Loucy (cell line): Measurements from ENCODE around the gene WNT3.
"Not testable (repeated sequence)": the region's sequence is repeated elsewhere in the genome, so short reads cannot be mapped to it uniquely, and the experiment has no call there.

Source experiments
- H2AFZ ChIP-seq: fragments of 200-600 bp; sonication (generic); 2 replicates; pipeline ENCODE4 v1.6.0; 2016; ENCODE audit warnings: antibody characterized with exemption, mild to moderate bottlenecking, low read length, moderate library complexity
- H3F3A ChIP-seq: fragments of 200-600 bp; 2 replicates; pipeline ENCODE4 v1.6.0; 2016; ENCODE audit warnings: antibody characterized with exemption, low read depth, mild to moderate bottlenecking
- H3K27me3 ChIP-seq: fragments of 200-600 bp; sonication (generic); 2 replicates; pipeline ENCODE4 v1.6.1; 2014; ENCODE audit warnings: low read length, mild to moderate bottlenecking; ENCODE audit not compliant: insufficient read depth, poor library complexity, severe bottlenecking
- H3K36me3 ChIP-seq: fragments of 200-600 bp; sonication (generic); 2 replicates; pipeline ENCODE4 v1.6.1; 2016; ENCODE audit warnings: low read length; ENCODE audit not compliant: insufficient read depth
- H3K4me1 ChIP-seq: fragments of 200-600 bp; sonication (generic); 2 replicates; pipeline ENCODE4 v1.5.1; 2014; ENCODE audit warnings: low read length, mild to moderate bottlenecking; ENCODE audit not compliant: insufficient read depth, poor library complexity, severe bottlenecking
- H3K4me2 ChIP-seq: fragments of 200-600 bp; sonication (generic); 2 replicates; pipeline ENCODE4 v1.6.0; 2014; ENCODE audit warnings: antibody characterized with exemption, low read length, low read depth, mild to moderate bottlenecking; ENCODE audit not compliant: poor library complexity, severe bottlenecking
- H3K4me3 ChIP-seq: fragments of 200-600 bp; sonication (generic); 2 replicates; pipeline ENCODE4 v1.5.1; 2014; ENCODE audit warnings: low read length, mild to moderate bottlenecking, mixed read lengths; ENCODE audit not compliant: poor library complexity, severe bottlenecking
- H3K79me2 ChIP-seq: fragments of 200-600 bp; sonication (generic); 2 replicates; pipeline ENCODE4 v1.6.1; 2014; ENCODE audit warnings: low read length; ENCODE audit not compliant: insufficient read depth
- H3K9ac ChIP-seq: fragments of 200-600 bp; sonication (generic); 2 replicates; pipeline ENCODE4 v1.6.0; 2014; ENCODE audit warnings: mild to moderate bottlenecking, low read depth, low read length, moderate library complexity; ENCODE audit not compliant: poor library complexity, severe bottlenecking
- H3K9me2 ChIP-seq: fragments of 200-600 bp; sonication (generic); replicated peaks from 2 replicates; pipeline ENCODE4 v1.6.1; 2016; ENCODE audit warnings: low read depth, low read length, mixed read lengths
- H3K9me3 ChIP-seq: fragments of 200-600 bp; sonication (generic); 2 replicates; pipeline ENCODE4 v1.6.1; 2014; ENCODE audit warnings: mild to moderate bottlenecking, antibody characterized with exemption, low read length, low read depth; ENCODE audit not compliant: insufficient read depth
- H4K20me1 ChIP-seq: fragments of 200-600 bp; sonication (generic); 2 replicates; pipeline ENCODE4 v1.6.0; 2014; ENCODE audit warnings: antibody characterized with exemption, low read length, mild to moderate bottlenecking; ENCODE audit not compliant: insufficient read depth, poor library complexity, severe bottlenecking
- EZH2phosphoT487 ChIP-seq: fragments of 200-600 bp; IDR thresholded peaks from 2 replicates; pipeline ENCODE4 v1.6.1; 2018; ENCODE audit warnings: antibody characterized with exemption, mild to moderate bottlenecking, moderate library complexity, borderline replicate concordance
- TF ChIP-seq, protein P1 (sequence below): fragments of 200-600 bp; sonication (generic); conservative IDR thresholded peaks from 2 replicates; pipeline ENCODE4 v1.5.1; 2014; ENCODE audit warnings: mild to moderate bottlenecking, antibody characterized with exemption, low read length

Gene WNT3

DNA sequence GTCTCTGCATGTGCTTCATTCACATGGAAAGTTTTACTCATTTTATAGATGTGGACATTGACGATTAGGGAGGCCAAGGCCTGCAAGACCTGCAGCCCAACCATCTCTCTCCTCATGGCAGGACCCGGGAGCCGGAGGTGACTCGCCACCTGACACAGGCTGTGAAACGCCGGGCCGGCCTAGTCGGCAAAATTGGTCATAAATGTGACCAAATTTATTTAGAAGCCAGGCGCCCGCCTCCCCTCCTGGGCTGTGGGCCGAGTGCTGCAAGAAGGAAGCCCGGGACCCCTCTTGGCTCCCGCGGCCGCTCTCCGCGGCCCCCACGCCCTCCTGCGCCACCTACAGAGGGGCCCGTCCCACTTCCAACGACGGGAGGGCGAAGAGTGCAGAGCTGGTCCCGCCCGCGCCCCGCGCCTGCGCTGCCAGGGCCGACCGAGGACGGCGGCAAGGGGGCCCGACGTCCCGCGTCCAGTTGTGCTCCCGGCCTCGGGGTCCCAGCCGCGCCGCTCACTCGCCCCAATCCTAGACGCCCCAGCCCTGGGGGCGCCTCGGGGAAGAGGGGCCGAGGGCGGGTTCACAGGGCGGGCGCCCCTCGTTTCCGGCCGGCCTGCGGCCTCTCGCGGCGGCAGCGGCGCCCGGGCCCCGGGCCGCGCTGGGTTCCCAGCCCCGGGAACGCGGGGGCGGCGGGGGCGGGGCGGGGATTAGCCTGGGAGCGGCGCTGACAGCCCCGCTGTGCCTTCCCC lies 47.5 kb downstream of the WNT3 start:
- Histone ChIP-seq H3K4me1 (peaks cover 22% of the 10 kb centered on the region), H3K27me3 (no peaks in the 10 kb centered on the region), H3K4me3 (peak overlapping the region; percentile 67), H3F3A (no peaks in the 10 kb centered on the region), H3K9me2 (no peaks in the 10 kb centered on the region), H3K9ac (peak overlapping the region; percentile 44), H3K79me2 (no peaks in the 10 kb centered on the region), H2AFZ (no peak overlapping the region), H3K4me2 (peak overlapping the region; percentile 52), H3K9me3 (no peaks in the 10 kb centered on the region), H4K20me1 (no peaks in the 10 kb centered on the region), H3K36me3 (no peaks in the 10 kb centered on the region)
- TF ChIP-seq, protein P1, sequence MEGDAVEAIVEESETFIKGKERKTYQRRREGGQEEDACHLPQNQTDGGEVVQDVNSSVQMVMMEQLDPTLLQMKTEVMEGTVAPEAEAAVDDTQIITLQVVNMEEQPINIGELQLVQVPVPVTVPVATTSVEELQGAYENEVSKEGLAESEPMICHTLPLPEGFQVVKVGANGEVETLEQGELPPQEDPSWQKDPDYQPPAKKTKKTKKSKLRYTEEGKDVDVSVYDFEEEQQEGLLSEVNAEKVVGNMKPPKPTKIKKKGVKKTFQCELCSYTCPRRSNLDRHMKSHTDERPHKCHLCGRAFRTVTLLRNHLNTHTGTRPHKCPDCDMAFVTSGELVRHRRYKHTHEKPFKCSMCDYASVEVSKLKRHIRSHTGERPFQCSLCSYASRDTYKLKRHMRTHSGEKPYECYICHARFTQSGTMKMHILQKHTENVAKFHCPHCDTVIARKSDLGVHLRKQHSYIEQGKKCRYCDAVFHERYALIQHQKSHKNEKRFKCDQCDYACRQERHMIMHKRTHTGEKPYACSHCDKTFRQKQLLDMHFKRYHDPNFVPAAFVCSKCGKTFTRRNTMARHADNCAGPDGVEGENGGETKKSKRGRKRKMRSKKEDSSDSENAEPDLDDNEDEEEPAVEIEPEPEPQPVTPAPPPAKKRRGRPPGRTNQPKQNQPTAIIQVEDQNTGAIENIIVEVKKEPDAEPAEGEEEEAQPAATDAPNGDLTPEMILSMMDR, result no peak
- no peak for TF ChIP-seq EZH2phosphoT487

DNA sequence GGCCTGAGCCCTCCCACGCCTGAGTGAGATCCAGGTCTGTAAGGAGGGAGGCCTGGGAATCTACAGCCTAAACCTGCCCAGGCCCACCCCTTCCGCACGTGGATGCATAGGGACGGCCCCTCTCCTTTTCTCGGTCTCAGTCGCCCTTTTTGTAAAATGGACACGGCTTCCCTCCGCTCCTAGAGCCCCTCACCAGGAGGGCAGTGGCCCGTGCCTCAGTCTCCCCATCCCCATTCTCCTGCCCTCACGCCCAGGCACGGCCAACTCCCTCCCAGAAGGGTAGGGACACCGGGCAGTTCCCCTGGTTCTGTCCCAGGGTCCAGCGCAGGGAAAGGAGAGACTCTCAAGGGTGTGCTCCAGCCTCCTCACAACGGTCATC lies 48.1 kb downstream of the WNT3 start:
- no peaks in the 10 kb centered on the region for H3K79me2 ChIP-seq
- H3K4me1 ChIP-seq, result peaks cover 22% of the 10 kb centered on the region
- no peak overlapping the region for H2AFZ ChIP-seq
- H3K36me3 ChIP-seq, result no peaks in the 10 kb centered on the region
- no peaks in the 10 kb centered on the region for H4K20me1 ChIP-seq
- H3K4me2 ChIP-seq, result peak overlapping the region; percentile 52
- TF ChIP-seq, protein P1, result no peak
- TF ChIP-seq EZH2phosphoT487, result no peak
- no peaks in the 10 kb centered on the region for H3K9me3 ChIP-seq
- H3K9ac ChIP-seq, result no peak overlapping the region
- H3F3A ChIP-seq, result no peaks in the 10 kb centered on the region
- no peaks in the 10 kb centered on the region for H3K27me3 ChIP-seq
- H3K4me3 ChIP-seq, result no peak overlapping the region
- no peaks in the 10 kb centered on the region for H3K9me2 ChIP-seq

DNA sequence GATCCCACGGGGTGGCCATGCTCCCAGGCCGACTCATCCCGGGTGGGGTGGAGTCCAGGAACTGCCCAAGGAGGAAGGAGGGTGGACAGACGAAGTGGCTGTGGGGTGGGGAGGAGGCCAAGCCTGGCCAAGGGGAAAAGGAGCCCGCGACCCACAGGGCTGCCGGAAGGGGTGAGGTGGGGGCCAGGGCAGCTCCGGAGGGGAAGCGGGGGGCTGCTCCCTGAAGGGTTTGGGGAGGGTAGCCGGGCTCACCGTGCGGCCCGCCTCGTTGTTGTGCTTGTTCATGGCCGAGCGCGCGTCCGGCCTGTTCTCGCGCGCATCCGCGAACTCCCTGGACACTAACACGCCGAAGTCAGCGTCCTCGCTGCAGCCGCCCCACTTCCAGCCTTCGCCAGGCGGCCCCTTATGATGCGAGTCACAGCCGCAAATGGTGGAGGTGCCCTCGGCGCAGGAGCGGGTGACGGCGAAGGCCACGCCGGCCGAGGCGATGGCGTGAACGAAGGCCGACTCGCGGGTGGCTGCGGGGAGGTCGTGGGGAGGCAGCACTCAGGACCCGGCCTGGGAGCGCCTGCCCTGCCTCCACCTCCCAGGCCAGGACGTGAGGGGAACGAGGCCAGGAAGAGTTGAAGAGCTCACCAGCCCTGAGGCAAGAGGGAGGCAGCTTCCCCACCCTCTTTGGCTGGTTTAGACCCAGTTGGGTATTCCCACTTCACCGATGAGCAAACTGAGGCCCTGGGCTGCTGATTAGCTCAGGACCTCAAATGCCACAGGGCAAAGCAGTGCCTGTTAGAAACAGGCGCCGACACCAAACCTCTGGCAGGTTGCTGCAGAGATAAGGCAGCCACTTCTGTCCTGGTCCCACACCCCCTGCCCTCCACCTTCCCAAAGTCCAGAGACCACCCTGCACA lies 48.7 kb downstream of the WNT3 start:
- H3K27me3 ChIP-seq, result no peaks in the 10 kb centered on the region
- peaks cover 22% of the 10 kb centered on the region for H3K4me1 ChIP-seq
- no peaks in the 10 kb centered on the region for H3K9me3 ChIP-seq
- no peaks in the 10 kb centered on the region for H4K20me1 ChIP-seq
- TF ChIP-seq EZH2phosphoT487, result no peak
- TF ChIP-seq, protein P1, result no peak
- H3F3A ChIP-seq, result no peaks in the 10 kb centered on the region
- H3K4me2 ChIP-seq, result no peak overlapping the region
- H3K4me3 ChIP-seq, result no peak overlapping the region
- H3K9me2 ChIP-seq, result no peaks in the 10 kb centered on the region
- no peak overlapping the region for H2AFZ ChIP-seq
- no peaks in the 10 kb centered on the region for H3K79me2 ChIP-seq
- H3K9ac ChIP-seq, result no peak overlapping the region
- no peaks in the 10 kb centered on the region for H3K36me3 ChIP-seq

DNA sequence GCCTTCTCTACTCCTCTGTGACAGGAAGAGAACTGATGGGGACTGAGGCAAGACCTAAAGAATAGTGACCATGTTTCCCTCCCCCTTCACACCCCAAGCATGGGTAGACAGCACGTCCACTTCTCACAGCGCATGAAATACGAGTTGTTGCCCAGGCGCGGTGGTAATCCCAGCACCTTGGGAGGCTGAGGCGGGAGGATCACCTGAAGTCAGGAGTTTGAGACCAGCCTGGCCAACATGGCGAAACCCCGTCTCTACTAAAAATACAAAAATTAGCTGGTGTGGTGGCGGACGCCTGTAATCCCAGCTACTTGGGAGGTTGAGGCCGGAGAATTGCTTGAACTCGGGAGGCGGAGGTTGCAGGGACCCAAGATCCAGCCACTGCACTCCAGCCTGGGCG lies 49.6 kb downstream of the WNT3 start:
- not testable (repeated sequence) for H3K36me3 ChIP-seq

More for the DNA sequence above, 49.6 kb downstream of the WNT3 start:
- not testable (repeated sequence) for H3K27me3 ChIP-seq, H4K20me1 ChIP-seq, H3K4me2 ChIP-seq, H3K4me3 ChIP-seq, H3K79me2 ChIP-seq, H2AFZ ChIP-seq, H3K9me3 ChIP-seq, H3K9ac ChIP-seq, H3K9me2 ChIP-seq, H3F3A ChIP-seq
- peaks cover 20% of the 10 kb centered on the region for H3K4me1 ChIP-seq
